Parietal lobe (tissue), 2 donors: ENCODE results near the gene DNAJC9. TPM values are rescaled to one million over a fixed set of nuclear protein-coding genes. Genes with fewer than 3 reads are reported as not detected.

Experiments
- small RNA-seq: library from RNA; depleted of rRNA; stranded (forward); fragments of <200 nt; gene quantifications from one replicate; pipeline ENCODE3, GENCODE V24; 2014; ENCODE audit warnings: low replicate concordance
- total RNA-seq: library from RNA; depleted of rRNA; stranded (reverse); fragments of >200 nt; gene quantifications from one replicate; pipeline ENCODE4 v1.2.3, GENCODE V29; 2014

Gene DNAJC9, protein sequence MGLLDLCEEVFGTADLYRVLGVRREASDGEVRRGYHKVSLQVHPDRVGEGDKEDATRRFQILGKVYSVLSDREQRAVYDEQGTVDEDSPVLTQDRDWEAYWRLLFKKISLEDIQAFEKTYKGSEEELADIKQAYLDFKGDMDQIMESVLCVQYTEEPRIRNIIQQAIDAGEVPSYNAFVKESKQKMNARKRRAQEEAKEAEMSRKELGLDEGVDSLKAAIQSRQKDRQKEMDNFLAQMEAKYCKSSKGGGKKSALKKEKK
- 90.1 TPM for total RNA-seq

GRCh38 chr10:73246646-73247508, at the start of gene DNAJC9:
Gene DNAJC9, minus strand, starts transcription at chr10:73247255. Its CDS starts 66 bp downstream, at chr10:73247189.

GRCh38 chr10:73252445-73253224, 5.6 kb upstream of the DNAJC9 start, which contains the start of gene MRPS16:
Gene MRPS16, minus strand, starts transcription at chr10:73252644. Its CDS starts 162 bp downstream, at chr10:73252482.

Small RNAs within 50 kb of the gene (small RNA-seq; reads per million reads assigned to genes)
- not detected for gene RF00019
- not detected for gene RNU6-833P

Other genes with a start within 250 kb of the DNAJC9 start
- 27.5 TPM for gene P4HA1, start 150.4 kb downstream of the DNAJC9 start, total RNA-seq
- 1.6 TPM for gene NUDT13, start 136.8 kb downstream of the DNAJC9 start, total RNA-seq
- gene ECD, start 79.2 kb downstream of the DNAJC9 start, total RNA-seq: 36.3 TPM
- gene FAM149B1, start 79.1 kb downstream of the DNAJC9 start, total RNA-seq: 41.9 TPM
- 87.3 TPM for gene MRPS16, start 5.4 kb upstream of the DNAJC9 start, total RNA-seq
- gene CFAP70, start 111.6 kb upstream of the DNAJC9 start, total RNA-seq: 1.6 TPM
- gene ANXA7, start 166.8 kb upstream of the DNAJC9 start, total RNA-seq: 28.5 TPM
- gene MSS51, start 186.3 kb upstream of the DNAJC9 start, total RNA-seq: 6.9 TPM
- 148 TPM for gene PPP3CB, start 248.8 kb upstream of the DNAJC9 start, total RNA-seq